ENCODE data around the gene IER5.

IER5 gene

DNA sequence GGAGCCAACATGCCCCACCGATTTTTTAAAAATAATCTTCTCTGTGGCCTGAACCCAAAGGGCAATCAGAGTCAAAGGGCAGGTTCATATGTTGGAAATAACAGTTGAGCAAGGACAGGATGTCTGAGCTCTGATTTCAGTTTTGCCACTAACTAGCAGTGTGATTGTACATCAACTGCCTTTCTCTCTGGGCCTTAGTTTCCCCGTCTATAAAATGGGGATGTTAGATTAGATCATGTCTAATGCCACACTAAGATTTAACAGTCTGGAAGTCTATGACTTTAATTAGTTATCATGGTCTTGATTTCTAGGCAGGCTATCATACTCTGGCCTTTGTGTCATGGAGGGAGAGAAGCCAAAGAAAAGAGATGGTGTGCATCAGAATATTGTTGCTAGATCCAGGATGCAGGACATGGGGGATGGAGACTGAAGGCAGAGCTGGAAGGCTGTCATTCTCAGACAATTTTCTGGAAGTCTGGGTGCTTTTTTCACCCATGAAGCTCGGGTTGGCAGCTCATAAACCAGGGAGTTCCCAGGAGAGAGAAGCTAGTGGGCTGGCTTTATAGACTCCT, 28.4 kb downstream of the IER5 start:
- no peak for DNase-seq

DNA sequence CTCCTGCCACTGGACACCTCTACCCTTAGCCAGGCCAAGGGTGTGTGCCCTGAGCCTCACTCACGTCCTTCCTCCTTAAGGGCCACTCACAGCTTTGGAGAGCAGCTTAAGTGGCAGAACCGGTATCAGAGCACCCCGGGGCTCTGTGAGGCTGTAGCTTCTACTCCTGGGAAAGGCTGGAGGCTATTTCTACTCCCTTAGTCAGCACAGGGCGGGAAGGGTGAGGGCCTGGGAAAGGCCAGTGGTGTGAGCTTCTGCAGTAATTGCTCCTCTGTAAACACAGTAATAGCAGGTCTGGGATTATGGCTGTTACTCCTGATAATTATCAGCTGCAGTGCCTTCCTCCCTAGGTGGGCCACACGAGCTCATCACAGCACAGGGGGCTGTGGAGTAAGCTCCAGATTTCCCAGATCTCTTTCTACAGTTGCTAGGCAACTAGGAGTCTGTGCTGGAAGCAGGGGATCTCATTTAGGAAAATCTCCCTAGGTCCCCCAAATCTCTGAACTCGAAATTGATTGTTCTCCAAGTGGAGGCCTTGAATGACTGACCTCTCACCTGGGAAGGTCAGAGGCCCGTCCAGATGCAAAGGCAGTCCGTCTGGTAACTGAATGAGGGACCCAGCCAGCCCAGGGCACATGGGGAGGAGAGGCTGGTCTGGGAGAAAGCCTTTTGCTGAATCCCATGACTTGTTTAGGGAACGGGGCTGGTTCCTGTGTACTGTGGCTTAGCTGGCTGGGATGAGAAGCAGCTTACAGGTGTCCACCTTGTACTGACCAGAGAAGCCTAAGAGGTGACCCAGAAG, 29.3 kb downstream of the IER5 start:
- DNase-seq = no peak

DNA sequence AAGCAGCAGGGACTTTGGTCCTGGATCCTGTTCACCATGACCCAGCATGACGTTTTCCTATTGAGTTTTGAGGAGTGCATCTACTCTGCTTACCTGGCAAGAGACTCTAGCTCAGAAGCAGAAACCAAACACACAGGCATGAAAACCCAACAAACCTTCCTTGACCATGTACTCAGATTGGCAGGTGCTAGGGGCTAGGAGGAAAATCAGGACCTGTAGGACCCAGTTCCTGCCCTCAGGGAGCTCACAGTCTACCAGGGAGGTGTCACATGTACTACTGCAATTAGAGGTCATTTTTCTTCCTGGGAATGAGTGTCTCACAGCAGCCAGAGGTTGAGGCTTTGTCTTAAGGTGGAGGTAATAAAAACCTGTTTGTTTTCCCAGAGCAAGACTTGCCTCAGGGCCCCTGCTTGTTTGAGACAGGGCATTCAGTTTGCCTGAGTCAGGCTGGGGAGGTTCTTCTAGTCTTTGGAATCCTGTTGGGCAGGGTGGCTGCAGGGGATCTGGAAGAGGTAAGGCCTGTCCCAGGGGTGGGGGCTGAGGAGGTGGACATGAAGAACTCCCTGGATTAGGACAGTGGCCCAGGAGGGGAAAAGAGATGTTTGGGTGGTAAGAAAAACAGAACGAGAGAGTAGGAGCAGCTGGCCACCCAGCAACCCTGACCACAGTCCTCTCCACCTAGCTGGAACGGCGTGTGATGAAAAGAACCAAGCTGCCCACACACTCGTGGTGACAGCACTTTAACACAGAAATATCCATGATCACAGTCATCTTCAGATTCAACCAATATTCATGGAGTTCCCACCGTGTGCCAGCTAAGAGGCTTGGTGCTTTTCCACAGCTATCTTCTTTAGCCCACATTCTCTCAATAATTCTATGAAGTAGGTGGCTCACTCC, 30.8 kb downstream of the IER5 start:
- no peak for DNase-seq

DNA sequence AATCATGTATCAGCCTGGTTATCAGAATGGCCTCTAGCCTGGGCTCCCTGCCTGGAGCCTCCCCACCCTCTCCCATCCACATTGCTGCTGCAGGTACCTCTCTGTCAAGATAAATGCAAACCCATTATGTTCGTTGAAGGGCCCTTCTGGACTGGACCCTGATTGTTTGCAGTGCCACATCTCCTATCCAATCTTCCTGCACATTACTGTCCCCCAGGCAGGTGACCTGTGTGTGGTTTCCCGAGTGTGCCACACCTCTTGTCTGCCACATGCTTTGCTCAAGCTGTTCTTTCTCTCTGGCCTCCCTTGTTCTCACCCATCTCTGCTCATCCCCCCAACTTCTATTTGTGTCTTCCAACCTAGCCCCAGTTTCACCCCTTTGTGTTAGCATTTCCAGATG, 32.4 kb downstream of the IER5 start:
- no peak for DNase-seq

DNA sequence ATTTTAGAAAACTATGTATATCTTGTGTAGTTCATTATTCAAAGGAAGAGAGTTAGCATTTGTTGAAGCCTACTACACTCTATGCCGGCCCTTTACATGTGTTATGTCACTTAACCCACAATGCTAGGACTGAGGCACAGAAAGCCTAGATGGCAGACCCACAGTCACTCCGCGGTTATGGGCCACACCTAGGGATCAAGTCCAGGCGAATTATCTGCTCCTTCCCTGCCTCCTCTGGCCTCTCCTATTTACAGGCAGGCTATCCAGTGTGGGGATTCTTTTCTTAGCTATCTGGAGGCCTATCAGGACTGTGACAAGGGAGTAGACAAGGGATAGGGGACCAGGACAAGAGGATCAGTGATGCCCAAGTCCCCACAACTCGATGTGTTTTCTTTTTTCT, 33.0 kb downstream of the IER5 start:
- no peak for DNase-seq

DNA sequence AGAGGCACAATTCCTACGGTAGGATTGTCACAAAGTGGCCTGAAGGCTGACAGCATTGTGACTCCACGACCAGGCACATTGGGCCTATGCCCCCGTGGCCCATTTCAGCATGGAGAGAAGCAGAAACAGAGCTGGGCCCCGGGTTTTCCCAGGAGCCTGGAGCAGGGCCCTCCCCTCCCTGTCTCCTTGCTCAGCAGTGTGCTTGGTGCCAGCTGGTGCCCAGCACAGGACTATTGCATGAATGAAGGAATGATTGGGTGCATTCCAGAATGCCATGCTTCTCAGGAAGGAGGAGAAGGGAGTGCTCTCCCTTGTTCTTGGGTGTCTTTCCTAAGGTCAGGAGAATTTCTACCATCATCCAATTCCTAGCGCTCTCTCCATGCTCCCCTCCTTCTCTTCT, 33.7 kb downstream of the IER5 start:
- no peak for DNase-seq

DNA sequence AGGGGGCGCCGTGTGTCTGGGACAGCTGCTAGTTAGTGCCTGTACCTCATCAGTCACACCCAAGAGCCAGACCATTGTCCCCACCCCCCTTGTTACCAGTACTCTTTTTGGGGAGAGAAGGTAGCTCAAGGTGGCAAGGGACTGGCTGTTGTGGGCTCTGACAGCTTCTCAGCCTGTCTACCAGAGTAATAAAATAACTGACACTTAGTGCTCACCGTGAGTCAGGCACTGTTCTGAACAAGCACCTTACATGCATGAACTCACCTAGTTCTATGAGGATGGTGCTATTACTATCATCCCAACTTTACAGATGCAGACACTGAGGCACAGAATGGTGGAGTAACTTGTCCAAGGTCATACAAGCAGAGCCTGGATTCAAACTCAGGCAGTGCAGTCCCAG, 34.7 kb downstream of the IER5 start:
- no peak for DNase-seq

DNA sequence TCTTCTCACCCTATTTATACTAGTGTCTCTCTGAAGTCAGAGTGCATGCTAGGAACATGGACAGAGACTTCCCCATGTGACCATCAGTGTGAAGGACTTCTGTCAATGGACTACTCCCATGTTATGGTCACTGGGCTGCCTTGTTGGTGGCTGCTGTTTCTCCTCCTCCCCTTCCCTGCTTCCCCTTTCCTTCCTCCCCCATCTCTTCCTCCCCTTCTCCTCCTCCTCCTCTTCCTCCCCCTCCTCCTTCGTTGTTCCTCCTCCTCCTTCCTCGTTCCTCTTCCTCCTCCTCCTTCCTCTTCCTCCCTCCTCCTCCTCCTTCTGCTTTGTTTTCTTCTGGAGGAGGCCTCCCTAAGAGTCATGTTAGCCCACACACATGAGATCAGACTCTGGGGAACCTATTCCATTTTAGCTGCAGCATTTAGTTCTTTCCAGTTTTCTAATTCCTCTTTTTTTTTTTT, 35.8 kb downstream of the IER5 start:
- no peak for DNase-seq

DNA sequence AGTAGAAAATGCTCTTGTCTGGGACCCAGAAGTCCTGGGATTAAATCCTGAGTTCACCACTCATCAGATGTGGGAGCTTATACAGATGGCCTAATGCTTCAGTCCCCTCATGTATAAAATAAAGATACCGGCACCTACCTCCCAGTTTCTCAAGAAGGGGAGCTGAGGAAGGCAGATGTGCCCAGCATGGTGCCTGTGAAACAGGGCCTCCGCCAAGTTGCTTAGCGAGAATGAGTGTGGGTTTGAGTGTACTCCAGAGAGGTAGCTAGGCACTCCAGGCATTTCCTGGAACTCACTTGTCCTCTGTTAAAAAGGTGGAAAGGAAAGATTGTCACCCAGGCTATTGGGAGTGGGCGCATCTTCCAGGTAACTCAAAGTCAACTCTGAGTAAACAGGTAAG, 37.8 kb downstream of the IER5 start:
- DNase-seq = no peak

DNA sequence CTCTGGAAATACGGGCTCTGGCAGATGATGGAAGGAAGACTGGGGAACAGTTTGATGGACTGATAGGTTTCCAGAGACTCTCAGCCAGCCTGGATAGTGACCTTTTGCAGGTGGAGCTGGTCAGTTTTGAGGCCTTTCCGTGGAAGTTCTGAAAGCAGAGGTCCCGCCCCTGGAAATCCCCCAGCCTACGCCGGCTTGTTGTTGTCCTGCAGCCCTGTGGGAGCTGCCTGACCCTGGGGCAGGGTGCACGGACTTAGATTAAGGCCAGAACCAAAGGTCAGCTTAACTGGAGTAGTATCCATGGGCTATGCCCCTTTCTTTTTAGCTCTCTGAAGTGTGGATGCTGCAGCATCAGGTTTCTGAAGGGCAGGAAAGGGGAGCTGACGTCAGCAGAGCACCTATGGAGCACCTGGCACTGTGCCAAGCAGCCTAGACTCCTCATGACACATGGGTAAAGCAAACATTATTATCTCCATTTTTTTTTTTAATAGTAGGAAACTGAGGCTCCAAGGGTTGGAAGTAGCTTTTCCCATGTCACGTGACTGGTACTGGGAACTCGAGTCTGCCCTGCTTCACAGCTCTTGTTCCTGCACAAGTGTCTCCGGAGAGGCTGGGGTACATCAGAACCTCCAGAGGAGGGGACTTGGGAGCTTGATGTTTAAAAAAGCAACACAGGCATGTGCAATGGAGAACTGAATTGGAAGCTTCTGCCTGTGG, 38.5 kb downstream of the IER5 start:
- no peak for DNase-seq

DNA sequence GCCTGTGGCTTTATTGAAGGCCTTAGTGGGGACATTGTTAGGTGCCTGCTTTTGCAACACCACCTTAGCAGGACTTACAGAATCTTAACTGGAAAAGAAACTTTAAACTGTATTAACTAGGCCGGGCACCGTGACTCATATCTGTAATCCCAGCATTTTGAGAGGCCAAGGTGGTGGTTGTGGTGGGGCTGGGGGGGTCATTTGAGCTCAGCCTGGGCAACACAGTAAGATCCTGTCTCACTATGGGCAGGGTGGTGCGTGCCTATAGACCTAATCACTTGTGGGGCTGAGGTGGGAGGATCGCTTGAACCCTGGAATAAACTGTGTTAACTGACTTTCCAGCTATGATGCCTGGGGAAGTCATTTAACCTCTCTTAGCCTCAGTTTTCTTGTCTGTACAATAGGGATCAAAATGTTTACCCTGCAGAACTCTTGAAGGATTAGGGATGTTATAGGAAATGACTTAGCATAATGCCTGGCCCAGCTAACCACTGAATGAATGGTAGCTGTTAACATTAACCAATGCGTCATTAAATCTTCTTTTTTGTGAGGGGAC, 39.5 kb downstream of the IER5 start:
- no peak for DNase-seq

DNA sequence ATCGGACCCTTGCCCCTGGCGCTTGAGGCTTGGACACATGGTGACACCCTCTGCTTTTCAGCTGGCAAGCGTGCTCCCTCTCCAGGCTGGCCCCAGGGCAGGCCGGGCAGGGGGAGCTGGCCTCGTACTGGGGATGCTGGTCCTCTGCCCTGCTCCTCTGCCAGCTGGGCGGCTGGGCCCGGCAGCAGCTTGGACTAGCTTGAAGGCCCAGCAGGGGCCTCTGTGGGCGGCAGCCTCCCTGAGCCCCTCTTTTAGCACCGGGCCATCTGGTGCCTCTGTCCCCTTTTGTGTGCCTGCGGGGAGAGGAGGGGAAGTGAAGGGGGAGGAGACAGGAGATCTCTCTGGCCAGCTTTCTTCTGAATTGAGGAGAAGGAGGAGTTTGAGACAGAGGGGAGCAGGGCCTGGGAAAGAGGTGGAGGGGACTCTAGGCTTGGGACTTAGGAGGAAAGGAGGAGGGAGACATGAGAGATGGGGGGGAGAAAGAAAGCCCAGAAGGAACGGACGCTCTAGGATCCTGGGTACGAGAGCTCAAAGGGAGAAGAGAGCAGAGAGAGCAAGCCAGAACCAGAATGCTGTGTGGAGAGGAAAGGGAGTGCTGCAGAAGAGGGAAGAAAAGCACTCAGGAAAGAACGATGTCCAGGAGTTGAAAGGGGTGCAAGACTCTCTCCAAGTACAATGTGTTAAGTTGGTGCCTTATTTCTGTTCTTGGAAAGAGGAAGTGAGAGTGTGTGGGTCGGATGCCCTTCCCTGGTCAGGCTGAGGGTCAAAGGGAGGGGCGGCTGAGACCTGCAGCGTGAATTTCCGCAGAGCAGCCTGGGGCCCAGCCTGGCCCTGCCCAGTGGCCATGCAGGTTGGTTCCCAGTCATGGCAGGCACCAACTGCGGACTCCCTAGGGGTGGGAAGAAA, 40.3 kb downstream of the IER5 start:
- no peak for DNase-seq

DNA sequence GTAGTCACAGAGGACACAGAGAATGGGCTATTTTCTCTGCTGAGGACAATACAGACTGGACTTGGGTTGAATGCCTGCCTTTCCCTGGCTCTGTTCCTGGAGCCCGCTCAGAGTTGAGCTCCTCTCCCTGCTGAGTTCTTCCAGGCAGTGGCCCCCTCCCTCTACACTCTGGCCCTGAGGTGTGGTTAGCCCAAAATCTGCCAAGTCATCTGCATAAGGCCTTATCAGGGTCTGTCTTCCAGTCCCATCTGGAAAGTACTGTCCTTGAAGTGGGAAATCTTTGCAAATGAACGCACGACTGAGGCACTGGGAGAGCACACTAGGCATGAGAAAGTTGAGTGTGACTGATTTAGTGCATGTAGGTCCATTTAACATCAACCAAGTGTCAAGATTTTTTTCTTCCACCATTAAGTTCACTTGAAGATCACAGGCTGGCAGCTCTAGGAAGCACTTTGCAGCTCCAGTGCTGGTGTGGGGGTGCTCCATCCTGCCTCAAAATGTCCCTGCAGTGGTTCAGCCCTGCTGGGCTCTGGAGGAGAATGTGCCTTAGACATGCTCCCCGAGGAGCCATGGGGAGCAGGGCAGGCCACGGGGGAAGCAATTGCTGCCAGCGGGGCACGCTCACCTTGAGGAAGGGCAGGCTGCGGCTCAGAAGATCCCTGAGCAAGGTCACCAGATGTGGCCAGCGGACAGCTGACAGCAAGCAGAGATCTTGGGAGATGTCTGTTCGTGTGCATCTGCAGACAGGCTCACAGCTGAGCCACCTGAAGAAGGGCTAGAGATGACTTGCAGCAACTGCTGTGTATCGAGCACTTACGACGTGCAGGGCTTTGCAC, 41.5 kb downstream of the IER5 start:
- no peak for DNase-seq

DNA sequence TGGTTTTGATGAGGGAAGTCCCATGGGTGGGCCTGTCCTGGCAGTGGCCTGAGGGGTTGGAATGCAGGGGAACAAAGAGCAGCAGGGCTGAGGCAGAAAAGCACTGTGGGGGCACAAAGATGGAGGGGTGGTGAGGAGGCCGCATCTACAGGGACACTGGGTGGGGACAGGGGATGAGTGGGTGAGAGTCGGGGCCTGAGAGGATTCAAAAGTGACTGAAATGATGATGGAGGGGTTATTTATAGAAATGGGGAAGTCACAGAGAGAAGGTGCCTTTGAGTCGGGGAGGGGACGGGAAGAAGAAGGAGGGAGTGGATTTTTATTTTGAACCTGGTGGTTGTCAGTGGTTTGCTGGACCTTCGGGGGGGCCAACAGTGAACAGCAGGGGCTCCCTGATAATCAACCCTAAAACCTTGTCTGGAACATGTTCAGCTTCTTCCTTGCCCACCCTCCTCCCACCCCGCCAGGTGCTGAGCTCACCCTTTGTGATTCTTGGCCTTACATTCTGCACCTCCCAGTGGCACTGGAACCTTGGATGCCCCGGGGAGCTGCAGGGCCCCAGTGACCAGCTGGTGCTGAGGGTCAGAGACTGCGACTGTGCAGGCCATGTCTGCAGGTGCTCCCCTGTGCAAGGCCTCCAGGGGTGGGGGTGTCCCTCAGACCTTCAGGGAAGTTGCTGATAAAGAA, 42.9 kb downstream of the IER5 start:
- DNase-seq = no peak

DNA sequence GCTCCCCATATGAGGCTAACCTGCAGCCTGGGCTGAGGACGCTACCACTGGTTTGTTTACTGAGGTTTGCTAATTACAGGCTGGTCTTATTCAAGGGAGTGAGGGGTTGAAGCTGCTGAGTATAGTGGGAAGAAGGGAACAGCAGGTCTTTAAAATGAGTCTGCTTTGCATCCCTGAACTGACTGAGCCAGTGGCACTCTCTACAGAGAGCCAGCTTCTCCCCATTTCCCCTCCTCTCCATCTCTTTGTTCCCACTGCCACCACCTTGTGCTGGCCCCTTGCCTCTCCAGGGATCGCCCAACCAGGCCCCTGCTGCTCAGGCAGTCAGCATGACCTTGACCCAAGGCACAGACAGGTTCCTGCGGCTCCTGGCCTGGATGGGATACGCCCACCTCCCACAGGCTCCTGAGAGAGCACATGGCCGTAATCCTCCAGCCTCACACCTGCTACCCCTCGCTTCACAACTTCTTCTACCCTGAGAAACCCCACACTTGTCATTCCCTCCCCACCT, 45.0 kb downstream of the IER5 start:
- DNase-seq = no peak

DNA sequence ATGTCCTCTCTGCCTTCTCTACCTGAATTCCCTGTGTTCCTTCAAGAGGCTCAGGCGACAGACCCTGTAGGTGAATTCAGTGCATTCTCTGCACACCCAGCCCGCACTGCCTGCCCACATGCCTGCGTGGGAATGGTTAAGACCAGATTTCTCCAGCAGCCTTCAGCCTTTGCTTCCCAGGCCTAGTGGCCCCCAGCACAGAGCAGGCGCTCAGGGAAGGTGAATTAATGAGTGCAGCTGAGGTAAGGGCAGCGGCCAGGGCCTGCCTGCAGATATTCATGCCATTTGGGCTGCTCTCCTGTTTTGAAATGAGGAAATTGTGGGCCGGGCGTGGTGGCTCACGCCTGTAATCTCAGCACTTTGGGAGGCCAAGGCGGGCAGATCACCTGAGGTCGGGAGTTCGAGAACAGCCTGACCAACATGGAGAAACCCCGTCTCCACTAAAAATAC, 45.5 kb downstream of the IER5 start:
- DNase-seq = no peak

DNA sequence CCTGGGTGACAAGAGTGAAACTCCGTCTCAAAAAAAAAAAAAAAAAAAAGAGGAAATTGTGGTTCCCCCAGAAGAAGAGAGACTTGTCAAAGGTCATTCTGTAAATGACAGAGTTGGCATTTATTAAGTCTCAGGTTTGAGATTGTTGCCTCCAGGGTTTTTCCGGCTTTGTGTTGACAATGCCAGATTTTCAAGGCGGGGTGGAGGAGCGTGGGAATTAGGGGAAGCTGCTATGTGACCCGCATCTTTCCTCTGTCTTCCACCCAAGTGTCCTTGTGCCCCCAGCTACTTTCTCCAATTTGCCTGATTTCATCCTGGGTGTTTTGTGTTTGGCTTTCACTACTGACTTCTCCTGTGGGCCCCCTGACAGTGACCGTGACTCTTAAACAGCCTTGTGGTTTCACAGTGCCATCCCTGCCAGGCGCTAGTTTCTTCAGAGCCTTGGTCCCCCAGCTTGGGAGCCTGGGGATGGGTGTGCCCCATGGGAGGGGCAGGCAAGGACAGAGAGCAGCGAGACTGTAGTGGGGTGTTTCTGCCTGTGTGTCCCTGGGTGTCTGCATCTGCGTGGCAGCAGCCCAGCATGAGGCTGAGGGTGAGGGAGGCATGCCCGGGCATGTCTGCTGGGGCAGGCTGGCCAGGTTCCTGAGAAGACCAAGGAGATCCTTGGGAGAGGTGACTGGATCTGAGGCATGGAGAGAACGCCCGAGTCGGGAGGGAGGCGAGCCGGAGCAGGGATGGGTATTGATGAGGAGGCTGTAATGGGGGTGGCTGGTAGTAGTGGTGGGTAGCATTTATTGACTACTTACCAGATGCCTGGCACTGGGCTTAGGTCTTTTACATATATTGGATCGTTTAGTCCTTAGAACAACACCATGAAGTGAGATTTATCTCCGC, 46.3 kb downstream of the IER5 start:
- no peak for DNase-seq

DNA sequence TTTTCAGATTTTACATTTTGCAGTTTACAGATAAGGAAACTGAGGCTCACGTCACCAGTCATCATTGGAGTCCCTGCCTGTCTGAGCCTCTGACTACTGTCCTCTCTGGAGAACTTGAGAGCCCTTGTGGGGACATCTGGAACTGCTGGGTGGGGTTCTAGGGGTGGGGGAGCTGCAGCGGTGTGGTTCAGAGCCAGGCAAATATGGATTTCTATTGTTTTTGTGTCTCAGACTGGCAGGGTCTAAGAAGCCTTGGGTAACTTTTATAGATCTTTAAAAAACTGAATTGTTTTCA, 46.9 kb downstream of the IER5 start:
- no peak for DNase-seq
